Fibroblast of the aortic adventitia (primary cell): ENCODE data around the gene FLVCR2. TPM values are rescaled to one million over a fixed set of nuclear protein-coding genes. Genes with fewer than 3 reads are reported as not detected.

Experiments used
- DNase-seq: peaks from one replicate; pipeline ENCODE4 v3.0.0-alpha.2; 2010; ENCODE audit warnings: low read depth
- H3K4me3 ChIP-seq: 2 replicates; pipeline ENCODE4 v1.5.1; 2011; ENCODE audit warnings: low read depth, mild to moderate bottlenecking, control low read depth, low read length, moderate library complexity
- total RNA-seq: library from RNA; depleted of rRNA; stranded (reverse); fragments of >200 nt; gene quantifications from 2 replicates; pipeline ENCODE4 v1.2.3, GENCODE V29; 2012; ENCODE audit warnings: low replicate concordance
- TF ChIP-seq, protein P1 (sequence below): IDR thresholded peaks from 2 replicates; pipeline ENCODE4 v1.5.1; 2011; ENCODE audit warnings: mild to moderate bottlenecking, low read length, control low read depth, inconsistent platforms; ENCODE audit not compliant: insufficient read depth

Gene FLVCR2
- total RNA-seq, 1 donor, result 0.90 TPM

DNA sequence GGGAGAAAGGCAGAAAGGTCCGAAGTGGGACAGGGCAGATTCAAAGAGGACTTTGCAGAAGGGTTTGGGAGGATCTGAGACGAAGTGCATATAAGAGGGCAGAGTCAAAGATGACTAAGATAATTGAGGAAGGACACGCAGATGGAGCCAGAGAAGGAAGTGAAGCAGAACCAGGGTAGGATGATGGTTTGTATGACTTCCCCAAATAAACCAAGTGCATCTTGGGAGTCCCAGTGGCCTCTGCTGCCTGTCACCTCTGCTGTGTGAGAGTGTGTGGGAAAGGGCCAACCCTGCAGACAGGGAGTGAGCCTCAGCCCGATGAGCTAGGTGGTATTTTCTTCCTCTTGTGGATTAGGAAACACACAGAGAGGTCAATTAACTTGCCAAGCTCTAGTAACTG lies 36.8 kb downstream of the FLVCR2 start:
- DNase-seq, result no peak
- TF ChIP-seq, protein P1, sequence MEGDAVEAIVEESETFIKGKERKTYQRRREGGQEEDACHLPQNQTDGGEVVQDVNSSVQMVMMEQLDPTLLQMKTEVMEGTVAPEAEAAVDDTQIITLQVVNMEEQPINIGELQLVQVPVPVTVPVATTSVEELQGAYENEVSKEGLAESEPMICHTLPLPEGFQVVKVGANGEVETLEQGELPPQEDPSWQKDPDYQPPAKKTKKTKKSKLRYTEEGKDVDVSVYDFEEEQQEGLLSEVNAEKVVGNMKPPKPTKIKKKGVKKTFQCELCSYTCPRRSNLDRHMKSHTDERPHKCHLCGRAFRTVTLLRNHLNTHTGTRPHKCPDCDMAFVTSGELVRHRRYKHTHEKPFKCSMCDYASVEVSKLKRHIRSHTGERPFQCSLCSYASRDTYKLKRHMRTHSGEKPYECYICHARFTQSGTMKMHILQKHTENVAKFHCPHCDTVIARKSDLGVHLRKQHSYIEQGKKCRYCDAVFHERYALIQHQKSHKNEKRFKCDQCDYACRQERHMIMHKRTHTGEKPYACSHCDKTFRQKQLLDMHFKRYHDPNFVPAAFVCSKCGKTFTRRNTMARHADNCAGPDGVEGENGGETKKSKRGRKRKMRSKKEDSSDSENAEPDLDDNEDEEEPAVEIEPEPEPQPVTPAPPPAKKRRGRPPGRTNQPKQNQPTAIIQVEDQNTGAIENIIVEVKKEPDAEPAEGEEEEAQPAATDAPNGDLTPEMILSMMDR, result no peak
- no peak overlapping the region for H3K4me3 ChIP-seq

DNA sequence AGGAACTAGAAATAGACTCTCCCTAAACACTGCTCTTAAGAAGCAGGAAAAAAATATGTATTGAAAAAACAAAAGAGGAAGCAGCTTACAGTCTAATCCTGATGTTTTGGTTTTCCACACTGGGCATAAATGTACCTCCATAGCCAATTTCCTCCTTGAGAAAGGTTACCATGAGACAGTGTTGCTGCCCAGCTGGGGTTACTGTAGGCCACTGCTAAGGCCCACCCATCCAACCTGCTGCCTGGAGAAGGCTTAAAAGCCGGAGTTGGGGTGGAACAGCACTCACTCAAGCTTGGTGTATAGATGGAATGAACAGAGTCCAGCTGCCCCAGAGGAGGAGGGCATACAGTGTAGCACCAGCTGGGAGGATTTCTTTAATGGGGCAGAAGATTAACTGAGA lies 41.1 kb downstream of the FLVCR2 start:
- DNase-seq, result no peak
- H3K4me3 ChIP-seq, result no peak overlapping the region
- TF ChIP-seq, protein P1, result no peak

- DNase-seq, result no peak
- H3K4me3 ChIP-seq, result no peak overlapping the region
- TF ChIP-seq, protein P1, result no peak
Observed at GRCh38 chr14:75625034-75625433, 46.6 kb downstream of the FLVCR2 start.

DNA sequence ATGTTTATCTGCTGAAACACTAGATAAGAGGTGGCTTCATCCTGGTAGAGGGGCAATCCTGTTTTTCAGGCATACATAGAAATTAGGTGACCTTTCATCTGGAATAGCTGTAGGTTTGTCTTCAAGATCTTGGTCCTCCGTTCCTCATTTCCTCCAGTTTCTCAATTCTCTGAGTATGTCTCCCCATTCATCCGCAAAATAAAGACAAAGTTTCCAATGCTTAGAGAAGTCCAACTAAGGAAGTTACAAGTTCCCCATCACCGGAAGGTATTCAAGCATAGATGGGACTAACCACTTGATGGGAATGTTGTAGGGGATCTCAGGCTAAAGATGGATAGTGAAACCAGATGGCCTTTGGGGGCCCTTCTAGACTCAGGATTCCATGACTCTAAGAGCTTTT lies 48.0 kb downstream of the FLVCR2 start:
- H3K4me3 ChIP-seq, result no peak overlapping the region
- TF ChIP-seq, protein P1, result no peak
- DNase-seq, result no peak

GRCh38 chr14:75626863-75627262 lies 48.4 kb downstream of the FLVCR2 start:
- no peak overlapping the region for H3K4me3 ChIP-seq
- TF ChIP-seq, protein P1, result no peak
- DNase-seq, result no peak

- no peak for DNase-seq
- TF ChIP-seq, protein P1, result no peak
- no peak overlapping the region for H3K4me3 ChIP-seq
Observed at GRCh38 chr14:75627406-75627805, 49.0 kb downstream of the FLVCR2 start.

DNA sequence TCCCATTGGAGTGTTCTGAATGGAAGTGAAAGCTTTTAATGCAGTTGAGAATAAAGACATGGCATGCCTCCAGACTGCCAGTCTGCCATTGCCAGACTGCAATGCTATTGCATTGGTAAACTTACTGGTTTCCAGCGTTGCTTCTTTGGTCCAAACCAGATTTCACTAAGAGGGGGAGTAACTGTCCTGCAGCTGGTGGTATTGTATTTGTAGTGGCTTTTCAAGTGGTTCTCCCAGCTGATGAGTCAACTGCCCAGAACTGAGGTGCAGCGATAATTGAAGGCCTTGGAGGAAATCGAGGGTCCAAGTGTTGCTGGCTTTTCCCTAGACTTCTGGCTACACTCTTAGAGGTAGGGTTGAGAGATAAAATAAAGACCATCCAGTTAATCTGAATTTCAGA lies 50.4 kb downstream of the FLVCR2 start:
- DNase-seq, result no peak
- TF ChIP-seq, protein P1, result no peak
- no peak overlapping the region for H3K4me3 ChIP-seq
